HFF-Myc (cell line): Measurements from ENCODE around the gene STXBP6.

Experiments
- DNase-seq: peaks from one replicate; pipeline ENCODE4 v3.0.0-alpha.2; 2011; ENCODE audit warnings: low read depth; ENCODE audit errors: extremely low read depth
- H3K4me3 ChIP-seq: replicated peaks from 2 replicates; pipeline ENCODE4 v1.5.1; 2011; ENCODE audit warnings: low read depth, mild to moderate bottlenecking, control low read depth, low read length
- TF ChIP-seq, protein P1 (sequence below): IDR thresholded peaks from 2 replicates; pipeline ENCODE4 v1.5.1; 2012; ENCODE audit warnings: mild to moderate bottlenecking, low read depth, low read length, control low read depth; ENCODE audit errors: missing control alignments

The STXBP6 gene

DNA sequence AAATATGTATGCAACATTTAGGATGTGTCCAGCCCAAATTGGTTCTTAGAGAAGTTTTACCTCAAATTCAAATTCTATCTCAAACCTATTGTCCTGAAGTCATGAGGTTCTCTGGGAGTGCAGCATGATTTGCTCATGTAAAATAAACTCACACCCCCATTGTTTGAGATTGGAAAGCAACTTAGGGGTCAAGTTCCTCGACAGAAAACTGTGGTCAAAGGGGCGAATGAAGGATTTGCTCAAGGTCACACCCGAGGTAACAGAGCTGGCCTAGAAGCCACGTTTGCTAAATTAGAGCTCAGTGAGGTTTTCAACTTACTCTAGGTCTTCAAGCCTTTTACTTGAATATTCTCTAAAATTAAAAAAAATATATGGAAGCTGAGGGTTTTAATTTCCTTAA lies 218.3 kb downstream of the STXBP6 start:
- TF ChIP-seq, protein P1, sequence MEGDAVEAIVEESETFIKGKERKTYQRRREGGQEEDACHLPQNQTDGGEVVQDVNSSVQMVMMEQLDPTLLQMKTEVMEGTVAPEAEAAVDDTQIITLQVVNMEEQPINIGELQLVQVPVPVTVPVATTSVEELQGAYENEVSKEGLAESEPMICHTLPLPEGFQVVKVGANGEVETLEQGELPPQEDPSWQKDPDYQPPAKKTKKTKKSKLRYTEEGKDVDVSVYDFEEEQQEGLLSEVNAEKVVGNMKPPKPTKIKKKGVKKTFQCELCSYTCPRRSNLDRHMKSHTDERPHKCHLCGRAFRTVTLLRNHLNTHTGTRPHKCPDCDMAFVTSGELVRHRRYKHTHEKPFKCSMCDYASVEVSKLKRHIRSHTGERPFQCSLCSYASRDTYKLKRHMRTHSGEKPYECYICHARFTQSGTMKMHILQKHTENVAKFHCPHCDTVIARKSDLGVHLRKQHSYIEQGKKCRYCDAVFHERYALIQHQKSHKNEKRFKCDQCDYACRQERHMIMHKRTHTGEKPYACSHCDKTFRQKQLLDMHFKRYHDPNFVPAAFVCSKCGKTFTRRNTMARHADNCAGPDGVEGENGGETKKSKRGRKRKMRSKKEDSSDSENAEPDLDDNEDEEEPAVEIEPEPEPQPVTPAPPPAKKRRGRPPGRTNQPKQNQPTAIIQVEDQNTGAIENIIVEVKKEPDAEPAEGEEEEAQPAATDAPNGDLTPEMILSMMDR, result no peak
- DNase-seq, result no peak
- H3K4me3 ChIP-seq, result no peak overlapping the region

DNA sequence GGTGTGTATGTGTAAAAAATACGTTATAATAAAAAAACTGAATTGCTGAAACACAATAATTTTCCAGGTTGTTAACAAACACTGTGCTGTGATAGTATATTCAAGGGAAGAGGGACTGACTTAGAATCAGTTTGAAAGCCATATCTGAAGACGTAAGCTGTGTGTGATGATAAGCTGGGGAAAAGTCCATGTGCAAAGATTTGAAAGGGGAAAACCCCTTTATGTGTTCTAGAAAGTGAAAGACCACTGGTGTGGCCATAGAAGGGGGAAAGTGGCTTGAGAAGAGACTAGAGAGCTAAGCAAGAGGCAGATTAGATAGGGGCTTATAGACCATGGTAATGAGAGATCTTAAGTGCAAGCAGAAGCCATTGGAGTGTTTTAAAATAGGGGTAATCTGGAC lies 220.1 kb downstream of the STXBP6 start:
- H3K4me3 ChIP-seq, result no peak overlapping the region
- TF ChIP-seq, protein P1, result no peak
- no peak for DNase-seq

DNA sequence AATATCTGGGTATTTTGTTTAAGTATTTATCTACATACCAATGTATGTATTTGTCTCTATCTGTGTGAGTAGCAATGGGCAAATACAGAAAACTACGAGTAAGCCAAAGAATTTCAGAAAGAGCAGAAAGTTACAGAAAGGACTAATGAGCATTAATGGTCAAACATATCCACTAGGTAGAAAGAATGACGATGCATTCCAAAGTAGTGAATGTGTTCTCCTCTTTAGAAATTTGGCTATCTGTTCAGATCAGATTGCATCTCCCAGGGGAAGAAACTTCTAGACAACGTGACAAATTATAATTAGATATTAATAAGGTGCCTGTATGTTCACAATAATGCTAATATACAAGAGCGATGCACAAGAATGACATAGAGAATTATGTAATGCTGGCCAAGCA lies 221.5 kb downstream of the STXBP6 start:
- no peak overlapping the region for H3K4me3 ChIP-seq
- DNase-seq, result no peak
- TF ChIP-seq, protein P1, result no peak

DNA sequence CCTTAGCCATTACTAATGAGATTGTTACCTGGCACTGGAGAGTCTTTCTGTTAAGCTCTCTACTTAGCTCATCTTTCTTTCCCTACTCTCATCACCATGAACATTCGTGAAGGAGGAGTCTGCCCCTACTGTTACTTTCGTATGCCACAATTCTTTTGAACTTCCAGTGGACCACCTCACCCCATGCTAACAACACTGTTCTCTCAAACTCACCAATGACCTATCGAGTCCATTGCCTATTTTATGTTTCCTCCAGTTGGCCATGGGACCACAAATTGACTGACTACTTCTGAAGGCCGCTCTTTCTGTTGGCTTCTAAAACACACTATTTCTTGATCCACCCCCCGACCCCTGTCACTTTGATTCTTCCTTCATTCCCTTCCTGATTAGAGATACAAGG lies 223.6 kb downstream of the STXBP6 start:
- no peak overlapping the region for H3K4me3 ChIP-seq
- TF ChIP-seq, protein P1, result no peak
- DNase-seq, result no peak

DNA sequence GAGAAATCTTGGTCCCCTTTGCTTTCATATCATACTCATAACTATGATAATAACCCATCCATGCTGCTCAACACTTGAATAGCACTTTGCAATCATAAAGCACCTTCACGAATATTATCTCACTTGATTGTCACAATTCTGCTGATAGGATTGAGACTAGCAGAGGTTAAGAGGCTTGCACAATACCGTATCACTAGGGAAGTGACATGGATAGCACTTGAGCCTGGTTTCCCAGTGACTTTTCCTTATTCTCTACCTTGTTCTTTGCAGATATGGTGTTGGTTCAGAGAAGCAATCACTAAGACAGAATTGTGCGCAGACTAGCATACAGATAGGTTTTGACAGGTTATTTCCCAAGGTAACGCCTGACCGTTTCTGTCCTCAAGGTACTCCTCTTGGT lies 229.3 kb downstream of the STXBP6 start:
- no peak for DNase-seq
- H3K4me3 ChIP-seq, result no peak overlapping the region
- TF ChIP-seq, protein P1, result no peak

DNA sequence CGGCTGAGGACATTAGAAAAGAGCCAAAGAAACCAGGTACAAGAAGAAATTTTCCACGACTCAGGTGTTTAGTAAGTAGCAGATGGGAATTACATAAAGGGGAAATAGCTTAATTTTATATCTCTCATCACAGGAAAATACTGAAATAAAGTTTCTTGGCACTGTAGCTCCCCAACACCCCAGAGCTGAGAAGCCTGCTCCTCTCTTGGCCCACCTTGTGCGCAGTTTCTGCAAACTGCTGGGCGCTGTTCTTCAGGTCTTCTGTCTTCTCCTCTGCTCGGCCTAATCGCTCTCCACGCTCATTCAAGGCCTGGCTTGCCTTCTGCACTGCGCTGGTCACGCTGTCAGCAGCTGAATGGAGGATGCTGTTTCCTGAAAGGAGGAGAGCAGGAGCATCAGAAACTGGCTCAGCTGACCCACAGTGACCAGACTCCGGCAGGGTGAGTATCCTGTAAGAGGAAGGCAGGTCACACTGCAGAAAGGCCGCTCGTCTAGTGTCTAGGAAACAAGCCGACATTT lies 231.1 kb downstream of the STXBP6 start:
- no peak overlapping the region for H3K4me3 ChIP-seq
- TF ChIP-seq, protein P1, result no peak
- no peak for DNase-seq
